Measurements from ENCODE around the gene FCGR2B. TPM values are rescaled to one million over a fixed set of nuclear protein-coding genes. Genes with fewer than 3 reads are reported as not detected.
"Not testable (repeated sequence)": the region's sequence is repeated elsewhere in the genome, so short reads cannot be mapped to it uniquely, and the experiment has no call there.

Gene FCGR2B
- total RNA-seq, 2 experiments from 2014 or later = not detected

- H3K27me3 Mint-ChIP-seq (ENCODE audit: low read depth) = peaks cover 16% of the 10 kb centered on the region
- H3K4me3 Mint-ChIP-seq = no peak overlapping the region
- H3K4me1 Mint-ChIP-seq (ENCODE audit: low read depth) = no peaks in the 10 kb centered on the region
- H3K36me3 Mint-ChIP-seq (ENCODE audit: low read depth) = no peaks in the 10 kb centered on the region
- intact Hi-C loops (cut with micrococcal nuclease) = no loop called here
- no peak for DNase-seq
- no peak overlapping the region for H3K27ac Mint-ChIP-seq
- CTCF ChIA-PET = interaction anchor here (0.7 to 0.8 kb wide), 2 partner anchors 16 to 204 kb away, joined by 3 read pairs; no protein-coding TSS in a partner anchor
- no peaks in the 10 kb centered on the region for H3K9me3 Mint-ChIP-seq
Observed at GRCh38 chr1:161691846-161692245, 28.9 kb downstream of the FCGR2B start.

GRCh38 chr1:161693020-161693712, 30.2 kb downstream of the FCGR2B start:
- H3K36me3 Mint-ChIP-seq (ENCODE audit: low read depth); H3K4me3 Mint-ChIP-seq; DNase-seq; intact Hi-C loops (cut with micrococcal nuclease); CTCF ChIA-PET; H3K4me1 Mint-ChIP-seq (ENCODE audit: low read depth); H3K27ac Mint-ChIP-seq; H3K9me3 Mint-ChIP-seq: not testable (repeated sequence)
- peaks cover 22% of the 10 kb centered on the region for H3K27me3 Mint-ChIP-seq (ENCODE audit: low read depth)

- H3K4me1 Mint-ChIP-seq (ENCODE audit: low read depth); H3K36me3 Mint-ChIP-seq (ENCODE audit: low read depth); DNase-seq; H3K4me3 Mint-ChIP-seq; CTCF ChIA-PET; intact Hi-C loops (cut with micrococcal nuclease); H3K27ac Mint-ChIP-seq; H3K9me3 Mint-ChIP-seq: not testable (repeated sequence)
- H3K27me3 Mint-ChIP-seq (ENCODE audit: low read depth) = peaks cover 14% of the 10 kb centered on the region
Observed at GRCh38 chr1:161698302-161698701, 35.4 kb downstream of the FCGR2B start.

DNA sequence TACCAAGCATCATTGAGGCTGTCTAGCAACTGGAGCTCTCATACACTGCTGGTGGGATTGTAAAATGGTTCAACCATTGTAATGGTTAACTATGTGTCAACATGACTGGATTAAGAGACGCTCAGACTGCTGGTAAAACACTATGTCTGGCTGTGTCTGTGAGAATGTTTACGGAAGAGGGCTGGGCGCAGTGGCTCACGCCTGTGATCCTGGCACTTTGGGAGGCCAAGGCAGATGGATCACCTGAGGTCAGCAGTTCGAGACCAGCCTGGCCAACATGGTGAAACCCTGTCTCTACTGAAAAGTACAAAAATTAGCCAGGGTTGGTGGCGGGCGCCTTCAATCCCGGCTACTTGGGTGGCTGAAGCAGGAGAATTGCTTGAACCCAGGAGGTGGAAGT, 39.3 kb downstream of the FCGR2B start:
- Mint-ChIP-seq H3K4me3 (no peak overlapping the region), H3K36me3 (ENCODE audit: low read depth) (no peaks in the 10 kb centered on the region), H3K9me3 (no peaks in the 10 kb centered on the region), H3K27me3 (ENCODE audit: low read depth) (peaks cover 5% of the 10 kb centered on the region), H3K27ac (no peak overlapping the region), H3K4me1 (ENCODE audit: low read depth) (no peaks in the 10 kb centered on the region)
- CTCF ChIA-PET = no interaction called here
- no peak for DNase-seq
- intact Hi-C loops (cut with micrococcal nuclease) = no loop called here

- Mint-ChIP-seq H3K9me3 (no peaks in the 10 kb centered on the region), H3K36me3 (ENCODE audit: low read depth) (no peaks in the 10 kb centered on the region), H3K4me3 (no peak overlapping the region), H3K27me3 (ENCODE audit: low read depth) (no peaks in the 10 kb centered on the region), H3K27ac (no peak overlapping the region), H3K4me1 (ENCODE audit: low read depth) (no peaks in the 10 kb centered on the region)
- CTCF ChIA-PET = no interaction called here
- DNase-seq = no peak
- intact Hi-C loops (cut with micrococcal nuclease) = no loop called here
Observed at GRCh38 chr1:161705537-161705936, 42.6 kb downstream of the FCGR2B start.

- intact Hi-C loops (cut with micrococcal nuclease) = loop anchor here (2.0 kb wide), 1 partner anchor 25 kb away; no protein-coding TSS in a partner anchor
- Mint-ChIP-seq H3K4me3 (no peak overlapping the region), H3K36me3 (ENCODE audit: low read depth) (no peaks in the 10 kb centered on the region), H3K27ac (no peak overlapping the region), H3K27me3 (ENCODE audit: low read depth) (no peaks in the 10 kb centered on the region), H3K9me3 (no peaks in the 10 kb centered on the region), H3K4me1 (ENCODE audit: low read depth) (no peaks in the 10 kb centered on the region)
- CTCF ChIA-PET = no interaction called here
- no peak for DNase-seq
Observed at GRCh38 chr1:161706113-161706481, 43.2 kb downstream of the FCGR2B start.

DNA sequence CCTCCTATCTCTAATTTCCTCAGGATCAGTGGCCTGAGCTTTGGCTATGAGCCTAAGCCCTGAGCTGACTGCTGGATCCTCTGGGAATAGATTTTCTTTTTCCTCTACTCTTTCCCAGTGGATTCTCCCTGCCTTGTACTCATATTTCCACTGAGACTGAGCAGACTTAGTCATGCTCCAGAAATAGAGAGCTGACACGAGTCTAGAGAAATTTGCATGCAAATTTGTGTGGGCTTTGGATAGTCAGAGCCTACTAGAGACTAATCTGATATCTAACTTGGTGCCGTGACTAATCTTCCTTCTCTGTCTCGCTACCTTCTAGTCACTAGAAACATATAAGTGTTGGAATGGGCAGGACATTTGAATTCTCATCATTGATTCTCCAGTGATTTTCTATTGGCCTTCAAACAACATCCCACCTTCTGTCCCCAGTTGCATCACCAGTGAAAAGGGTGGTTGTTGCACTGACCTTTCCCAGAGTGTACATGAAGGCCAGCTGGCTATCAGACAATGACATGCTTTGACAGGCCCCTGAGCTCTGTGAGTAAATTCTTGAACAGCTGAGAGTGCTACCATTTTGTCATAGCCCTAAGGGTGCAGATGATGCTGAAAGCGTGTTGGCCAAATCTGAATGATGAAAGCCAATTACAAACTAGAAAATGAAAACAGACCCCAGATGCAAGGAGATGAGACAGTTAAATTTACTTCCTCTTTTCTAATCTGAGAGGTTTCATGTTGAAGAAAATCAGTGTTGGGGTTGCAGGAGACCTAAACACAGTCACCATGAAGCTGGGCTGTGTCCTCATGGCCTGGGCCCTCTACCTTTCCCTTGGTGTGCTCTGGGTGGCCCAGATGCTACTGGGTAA, 43.8 kb downstream of the FCGR2B start, which contains the start of gene FCRLA:
FCRLA (plus strand) TSS at position 748 of the 866 bp plus-strand sequence; CDS start at position 784, 36 bp downstream.
- no peaks in the 10 kb centered on the region for H3K27me3 Mint-ChIP-seq (ENCODE audit: low read depth)
- CTCF ChIA-PET = interaction anchor here (1.1 to 1.8 kb wide), 2 partner anchors 30 to 31 kb away, joined by 3 to 6 read pairs; no protein-coding TSS in a partner anchor
- no peak within 1 kb of the TSS for H3K4me3 Mint-ChIP-seq
- no peaks in the 10 kb centered on the region for H3K4me1 Mint-ChIP-seq (ENCODE audit: low read depth)
- DNase-seq = no peak
- no peaks in the 10 kb centered on the region for H3K36me3 Mint-ChIP-seq (ENCODE audit: low read depth)
- no peak within 1 kb of the TSS for H3K27ac Mint-ChIP-seq
- intact Hi-C loops (cut with micrococcal nuclease) = loop anchor here (2.0 kb wide), 1 partner anchor 24 kb away; no protein-coding TSS in a partner anchor
- no peaks in the 10 kb centered on the region for H3K9me3 Mint-ChIP-seq

DNA sequence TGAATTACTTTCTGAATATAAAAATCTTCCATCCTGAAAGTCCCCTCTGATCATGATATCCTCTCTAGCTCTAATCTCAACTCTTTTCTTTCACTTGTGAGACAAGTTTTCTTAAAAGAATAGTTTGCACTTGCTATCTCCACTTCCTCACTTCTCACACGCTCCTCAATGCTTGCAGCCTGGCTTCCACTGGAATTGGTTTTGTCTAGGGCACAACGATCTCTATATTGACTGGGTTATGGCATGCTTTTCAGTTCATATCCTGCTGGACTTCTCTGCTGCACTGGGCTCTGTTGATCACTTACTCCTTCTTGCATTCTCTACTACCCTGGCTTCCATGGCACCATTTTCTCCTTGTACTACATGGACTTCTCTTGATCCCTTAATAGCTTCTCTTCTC, 44.6 kb downstream of the FCGR2B start:
- no peaks in the 10 kb centered on the region for H3K9me3 Mint-ChIP-seq
- intact Hi-C loops (cut with micrococcal nuclease) = loop anchor here (2.0 kb wide), 1 partner anchor 23 kb away; no protein-coding TSS in a partner anchor
- H3K36me3 Mint-ChIP-seq (ENCODE audit: low read depth) = no peaks in the 10 kb centered on the region
- H3K4me3 Mint-ChIP-seq = no peak overlapping the region
- no peak for DNase-seq
- H3K27me3 Mint-ChIP-seq (ENCODE audit: low read depth) = no peaks in the 10 kb centered on the region
- CTCF ChIA-PET = interaction anchor here (0.9 to 1.8 kb wide), 3 partner anchors 16 to 31 kb away, joined by 3 to 6 read pairs (median 3); no protein-coding TSS in a partner anchor
- no peaks in the 10 kb centered on the region for H3K4me1 Mint-ChIP-seq (ENCODE audit: low read depth)
- no peak overlapping the region for H3K27ac Mint-ChIP-seq

DNA sequence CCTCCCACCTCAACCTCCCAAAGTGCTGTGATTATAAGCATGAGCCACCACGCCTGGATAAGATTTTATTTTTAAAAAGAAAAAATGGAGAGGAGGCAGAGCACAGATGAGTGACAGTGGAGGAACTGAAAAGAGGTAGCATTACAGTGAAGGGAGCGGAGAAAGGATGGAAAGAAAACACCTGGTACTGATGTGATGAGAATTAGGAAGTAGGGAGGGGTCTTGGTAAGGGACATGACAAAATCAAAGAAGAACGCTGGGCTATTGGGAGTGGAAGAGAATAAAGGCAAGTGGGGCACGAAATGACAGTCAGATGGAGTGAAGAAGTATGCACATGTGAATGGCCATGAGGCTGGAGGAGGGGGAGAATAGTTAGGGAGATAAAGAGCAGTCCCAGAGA, 46.4 kb downstream of the FCGR2B start:
- Mint-ChIP-seq H3K4me1 (ENCODE audit: low read depth) (no peaks in the 10 kb centered on the region), H3K27ac (no peak overlapping the region), H3K9me3 (no peaks in the 10 kb centered on the region), H3K36me3 (ENCODE audit: low read depth) (no peaks in the 10 kb centered on the region), H3K4me3 (no peak overlapping the region), H3K27me3 (ENCODE audit: low read depth) (no peaks in the 10 kb centered on the region)
- intact Hi-C loops (cut with micrococcal nuclease) = no loop called here
- CTCF ChIA-PET = interaction anchor here (1.0 kb wide), 1 partner anchor 32 kb away, joined by 3 read pairs; no protein-coding TSS in a partner anchor
- no peak for DNase-seq

GRCh38 chr1:161710560-161710959, 47.6 kb downstream of the FCGR2B start:
- Mint-ChIP-seq H3K36me3 (ENCODE audit: low read depth) (no peaks in the 10 kb centered on the region), H3K4me1 (ENCODE audit: low read depth) (no peaks in the 10 kb centered on the region), H3K27me3 (ENCODE audit: low read depth) (no peaks in the 10 kb centered on the region)

DNA sequence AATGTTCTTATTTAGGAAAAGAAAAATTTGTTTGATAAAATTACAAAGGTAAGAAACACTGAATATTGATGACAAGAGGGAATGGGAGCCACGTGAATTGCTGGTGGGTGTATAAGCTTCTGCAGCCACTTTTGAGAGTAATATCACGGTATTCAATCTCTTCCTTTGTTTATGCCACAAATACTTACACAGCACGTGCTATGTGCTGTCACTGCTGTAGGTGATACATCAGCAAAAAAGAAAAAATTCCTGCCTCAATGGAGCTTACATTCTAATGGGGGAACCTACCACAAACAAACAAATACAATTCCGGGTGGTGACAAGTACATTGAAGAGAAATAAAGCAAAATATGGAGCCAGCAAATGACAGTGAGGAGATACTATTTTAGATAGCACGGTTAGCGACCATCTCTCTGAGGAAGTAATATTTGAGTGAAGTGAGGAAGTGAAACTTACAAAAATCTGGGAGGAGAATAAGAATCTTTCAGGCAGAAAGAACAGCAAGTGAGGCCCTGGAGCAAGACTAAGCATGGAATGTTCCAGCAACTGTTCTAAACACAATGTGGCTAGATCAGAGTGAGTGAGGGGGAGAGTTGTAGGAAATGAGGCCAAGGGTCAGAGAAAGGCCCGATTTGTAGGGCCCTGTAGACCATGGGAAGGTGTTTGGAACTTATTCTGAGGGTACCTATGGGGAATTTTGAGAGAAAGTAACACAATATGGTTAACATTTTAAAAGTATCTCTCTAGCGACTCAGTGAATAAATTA, 55.8 kb downstream of the FCGR2B start:
- no peak for DNase-seq
- peaks cover 16% of the 10 kb centered on the region for H3K4me1 Mint-ChIP-seq (ENCODE audit: low read depth)
- no peaks in the 10 kb centered on the region for H3K9me3 Mint-ChIP-seq
- no peaks in the 10 kb centered on the region for H3K36me3 Mint-ChIP-seq (ENCODE audit: low read depth)
- H3K27ac Mint-ChIP-seq = no peak overlapping the region
- no peak overlapping the region for H3K4me3 Mint-ChIP-seq
- CTCF ChIA-PET = no interaction called here
- intact Hi-C loops (cut with micrococcal nuclease) = no loop called here
- peaks cover 7% of the 10 kb centered on the region for H3K27me3 Mint-ChIP-seq (ENCODE audit: low read depth)

More at GRCh38 chr1:161710560-161710959, 47.6 kb downstream of the FCGR2B start:
- no peaks in the 10 kb centered on the region for H3K9me3 Mint-ChIP-seq
- no peak overlapping the region for H3K4me3 Mint-ChIP-seq
- intact Hi-C loops (cut with micrococcal nuclease) = no loop called here
- no peak for DNase-seq
- no peak overlapping the region for H3K27ac Mint-ChIP-seq
- CTCF ChIA-PET = no interaction called here

DNA sequence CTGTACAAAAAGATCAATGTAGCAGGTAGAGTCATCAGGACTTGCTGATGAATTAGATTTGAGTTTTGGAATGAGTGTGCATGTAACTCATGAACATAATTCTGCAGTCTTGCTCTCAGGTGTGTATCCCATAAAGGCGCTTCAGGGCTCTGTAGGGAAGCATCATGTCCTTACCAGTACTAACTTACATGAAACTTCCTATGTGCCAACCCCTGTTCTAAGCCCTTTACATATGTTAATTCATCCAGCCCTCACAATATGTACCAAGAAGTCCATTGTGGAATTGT, 56.3 kb downstream of the FCGR2B start:
- Mint-ChIP-seq H3K4me1 (ENCODE audit: low read depth) (peaks cover 16% of the 10 kb centered on the region), H3K27me3 (ENCODE audit: low read depth) (peaks cover 7% of the 10 kb centered on the region), H3K9me3 (no peaks in the 10 kb centered on the region), H3K36me3 (ENCODE audit: low read depth) (no peaks in the 10 kb centered on the region), H3K4me3 (no peak overlapping the region), H3K27ac (no peak overlapping the region)
- intact Hi-C loops (cut with micrococcal nuclease) = no loop called here
- no peak for DNase-seq
- CTCF ChIA-PET = no interaction called here
